T follicular helper cell (primary cell): ENCODE results near the gene CFAP46.
"Not testable (repeated sequence)": the region's sequence is repeated elsewhere in the genome, so short reads cannot be mapped to it uniquely, and the experiment has no call there.

Experiments used
- DNase-seq: peaks from one replicate; pipeline ENCODE4 v3.0.0-alpha.2; 2020; ENCODE audit warnings: low read depth

Gene CFAP46

GRCh38 chr10:132979491-132980425 lies 37.4 kb upstream of the CFAP46 start:
- DNase-seq = no peak

DNA sequence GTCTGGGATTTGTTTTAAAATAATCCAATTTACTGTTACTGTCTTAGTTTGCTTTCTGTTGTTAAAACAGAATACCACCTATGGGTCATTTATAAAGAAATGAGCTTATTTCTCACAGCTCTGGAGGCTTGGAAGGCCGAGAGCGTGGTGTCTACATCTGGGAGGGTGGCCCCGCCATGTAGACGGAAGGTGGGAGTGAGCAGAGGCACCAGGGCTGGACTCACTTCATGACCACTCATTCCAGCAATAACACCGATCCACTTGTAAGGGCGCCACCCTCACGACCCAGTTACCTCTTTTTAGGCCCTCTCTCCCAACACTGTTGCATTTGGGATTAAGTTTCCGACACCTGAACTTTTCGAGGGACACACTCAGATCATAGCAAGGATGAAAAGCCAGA lies 36.2 kb upstream of the CFAP46 start:
- no peak for DNase-seq

DNA sequence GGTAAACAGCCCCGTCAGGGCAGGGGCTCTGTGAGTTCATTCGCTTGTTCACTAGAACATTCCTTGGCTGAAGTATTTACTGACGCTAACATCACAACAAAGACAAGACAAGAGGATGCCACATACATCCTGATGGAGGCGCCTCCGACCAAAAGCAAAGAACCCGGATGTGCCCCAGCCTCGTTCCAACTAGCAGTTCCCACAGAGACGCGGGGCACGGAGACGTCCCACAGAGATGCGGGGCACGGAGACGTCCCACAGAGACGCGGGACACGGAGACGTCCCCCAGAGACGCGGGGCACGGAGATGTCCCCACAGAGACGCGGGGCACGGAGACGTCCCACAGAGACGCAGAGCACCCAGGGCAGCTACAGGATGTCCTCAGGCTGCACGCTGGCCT lies 35.4 kb upstream of the CFAP46 start:
- DNase-seq = no peak

DNA sequence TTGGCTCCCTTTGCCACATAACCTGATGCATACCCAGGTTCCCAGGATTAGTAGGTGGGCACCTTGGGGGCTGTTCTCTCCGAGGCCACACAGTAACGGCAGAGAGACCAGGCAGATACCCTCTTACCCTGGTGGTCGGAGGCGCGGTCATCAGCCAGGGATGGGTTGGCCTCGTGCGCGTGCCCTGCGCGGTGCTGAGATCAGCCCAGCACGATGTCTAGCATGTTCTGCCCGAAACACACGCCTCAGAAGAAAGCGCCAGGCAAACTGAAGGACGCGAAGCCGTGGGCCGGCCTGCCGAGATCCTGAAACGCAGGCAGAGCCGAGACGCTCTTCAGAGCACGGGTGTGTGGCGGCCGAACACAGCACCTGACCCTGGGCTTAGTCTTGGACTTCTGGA lies 34.7 kb upstream of the CFAP46 start:
- no peak for DNase-seq

- DNase-seq = no peak
These were observed 33.7 kb upstream of the CFAP46 start for GRCh38 chr10:132975831-132976682.

DNA sequence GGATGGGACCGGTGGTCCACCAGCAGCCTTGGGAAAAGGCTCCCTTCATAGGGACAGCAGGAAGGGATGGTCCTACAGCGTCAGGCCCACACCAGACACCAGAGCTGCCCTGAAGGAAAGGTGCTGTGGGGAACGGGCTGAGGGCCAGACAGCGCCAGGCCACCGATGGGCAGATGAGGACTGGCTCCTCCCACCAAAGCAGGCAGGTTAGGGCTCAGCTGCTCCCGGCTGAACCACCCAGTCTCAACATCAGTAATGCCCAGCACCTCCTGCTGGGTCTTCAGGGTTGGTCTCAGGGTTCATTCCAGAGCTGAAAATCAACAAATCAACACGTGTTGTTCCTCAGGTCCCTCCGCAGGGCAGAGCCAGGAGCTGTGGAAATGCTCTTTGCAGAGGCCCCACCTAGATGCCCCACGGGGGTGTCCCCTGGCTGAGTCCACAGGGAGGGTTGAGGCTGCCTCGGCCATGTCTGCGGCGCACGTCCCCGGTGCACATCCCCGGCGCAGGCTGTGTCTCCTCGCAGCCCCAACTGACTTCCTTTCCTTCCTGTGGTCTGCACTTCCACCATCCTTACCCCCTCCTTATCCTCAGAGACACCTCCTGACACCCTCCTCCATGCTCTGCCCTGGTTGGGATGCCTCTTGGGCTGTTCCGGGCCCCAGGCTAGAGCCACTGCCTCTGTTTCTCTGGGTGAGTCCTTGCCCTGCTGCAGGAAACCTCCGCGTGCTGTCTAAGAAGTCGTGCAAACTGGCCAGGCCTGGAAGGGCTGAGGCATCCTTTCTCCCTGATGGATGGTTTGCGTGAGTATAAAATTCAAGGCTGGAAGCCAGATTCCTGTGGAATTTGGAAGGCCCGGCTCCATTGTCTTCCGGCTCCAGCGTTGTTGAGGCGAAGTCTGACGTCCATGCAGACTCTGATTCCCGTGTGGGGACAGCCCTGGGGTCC lies 32.8 kb upstream of the CFAP46 start:
- no peak for DNase-seq

GRCh38 chr10:132974249-132974796 lies 32.0 kb upstream of the CFAP46 start:
- no peak for DNase-seq

GRCh38 chr10:132973903-132974241 lies 31.5 kb upstream of the CFAP46 start:
- no peak for DNase-seq

DNA sequence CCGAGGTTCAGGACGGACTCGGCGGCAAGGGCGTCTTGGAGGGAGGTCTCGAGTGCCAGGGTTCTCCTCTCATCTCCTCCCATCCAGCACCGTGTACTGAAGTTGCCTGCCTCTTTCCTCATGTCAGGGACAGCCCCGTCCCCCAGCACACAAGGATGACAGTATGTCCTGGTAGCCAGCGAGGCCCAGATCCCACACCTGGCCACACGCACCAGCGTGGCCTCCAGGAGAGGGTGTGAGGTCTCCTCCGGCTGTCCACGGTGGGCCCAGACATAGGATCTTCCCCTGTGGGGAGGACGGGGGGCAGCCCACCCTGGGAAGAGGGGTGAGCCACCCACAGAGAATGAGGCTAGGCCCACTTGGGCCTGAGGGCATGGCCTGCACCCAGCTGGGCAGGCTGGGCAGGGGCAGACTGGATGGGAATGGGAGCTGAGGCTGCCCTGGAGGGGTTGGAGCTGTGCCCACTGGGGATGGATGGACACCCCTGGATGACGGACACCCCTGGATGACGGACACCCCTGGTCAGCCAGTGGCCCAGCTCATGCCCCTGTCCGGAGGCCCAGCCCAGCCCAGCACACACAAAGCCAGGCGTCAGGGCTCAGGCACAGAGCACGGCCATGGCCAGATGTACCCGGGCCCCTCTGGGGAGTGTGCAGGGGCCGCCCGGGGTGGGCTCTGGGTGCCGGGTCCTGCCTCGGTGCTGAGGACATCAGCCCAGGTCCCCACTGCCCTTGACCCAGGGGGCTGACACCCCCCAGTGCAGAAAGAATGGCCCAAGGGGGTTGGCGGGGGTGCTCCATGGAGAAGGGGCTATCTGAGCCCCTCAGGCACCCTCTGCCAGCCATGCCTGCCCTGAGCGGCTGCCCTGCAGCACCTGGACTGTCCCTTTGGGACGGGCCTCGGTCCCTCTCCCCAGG lies 30.9 kb upstream of the CFAP46 start:
- no peak for DNase-seq

DNA sequence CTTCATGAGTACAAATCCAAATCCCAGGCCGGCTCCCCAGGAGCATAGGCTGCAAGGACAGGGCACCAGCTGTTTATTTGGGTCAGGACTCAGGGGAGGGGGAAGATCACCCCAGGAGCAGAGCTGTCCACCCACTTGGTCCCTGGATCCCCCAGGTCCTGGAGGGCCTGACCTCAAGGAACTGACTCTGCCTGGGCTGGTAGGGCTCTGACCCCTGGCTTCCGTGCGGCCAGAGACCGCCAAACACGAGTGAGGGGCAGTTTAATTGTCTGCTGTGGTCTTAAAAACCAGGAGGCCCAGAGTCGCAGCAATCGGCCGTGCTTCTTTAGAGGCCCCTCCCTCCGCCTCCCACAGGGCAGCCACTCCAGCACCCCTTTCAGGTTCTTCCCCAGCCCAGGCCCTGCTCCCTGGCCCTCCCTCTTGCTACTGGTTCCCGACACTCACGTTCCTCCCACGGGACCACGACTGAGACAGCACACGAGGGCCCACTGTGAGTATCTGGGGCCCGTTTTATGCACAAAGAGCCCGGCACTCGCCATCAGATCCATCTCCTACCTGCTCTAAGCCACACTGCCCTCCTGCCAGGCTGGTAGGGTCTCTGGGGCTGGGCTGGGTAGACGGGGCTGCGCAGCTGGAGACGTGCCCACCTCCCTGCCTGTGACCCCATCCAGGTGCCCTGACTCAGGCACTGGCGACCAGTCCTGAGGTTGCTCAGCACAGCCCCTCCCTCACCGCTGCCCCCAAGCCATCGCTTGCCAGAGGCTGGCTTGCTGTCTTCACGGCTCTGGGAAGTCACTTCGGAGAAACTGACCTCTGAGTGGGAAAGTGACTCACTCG lies 30.0 kb upstream of the CFAP46 start:
- no peak for DNase-seq

DNA sequence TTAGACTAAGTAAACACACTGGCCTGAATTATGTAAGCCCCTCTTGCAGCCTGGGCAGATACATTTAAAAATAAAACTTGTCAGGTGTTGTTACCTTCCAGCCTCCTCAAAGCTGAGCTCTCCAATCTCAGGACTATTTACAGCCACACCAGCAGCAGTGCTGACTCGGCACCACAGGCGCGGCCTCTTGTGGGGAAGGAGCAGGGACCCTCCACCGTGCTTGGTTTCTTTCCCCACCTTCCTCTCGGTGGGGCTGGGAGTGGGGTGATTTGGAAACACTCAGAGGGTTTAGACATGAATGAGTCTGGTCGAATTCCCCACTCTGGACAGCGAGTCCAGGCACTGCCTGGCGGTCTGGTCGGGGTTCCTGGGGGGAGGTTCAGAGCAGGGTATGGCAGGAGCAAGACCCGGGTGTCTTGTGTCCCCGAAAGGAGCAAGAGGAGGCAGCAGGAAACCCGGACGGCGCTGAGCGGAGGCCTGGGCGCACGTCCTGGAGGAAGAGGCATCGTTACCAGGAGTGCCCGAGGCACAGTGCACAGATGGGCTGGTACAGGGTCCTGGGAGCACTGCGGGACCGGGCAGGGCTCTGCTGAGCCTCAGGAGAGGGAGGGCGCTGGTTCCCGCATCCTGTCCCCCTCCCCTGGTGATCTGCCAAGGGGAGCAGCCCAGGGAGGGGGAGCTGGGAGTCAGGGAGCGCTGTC lies 29.2 kb upstream of the CFAP46 start:
- DNase-seq = no peak

DNA sequence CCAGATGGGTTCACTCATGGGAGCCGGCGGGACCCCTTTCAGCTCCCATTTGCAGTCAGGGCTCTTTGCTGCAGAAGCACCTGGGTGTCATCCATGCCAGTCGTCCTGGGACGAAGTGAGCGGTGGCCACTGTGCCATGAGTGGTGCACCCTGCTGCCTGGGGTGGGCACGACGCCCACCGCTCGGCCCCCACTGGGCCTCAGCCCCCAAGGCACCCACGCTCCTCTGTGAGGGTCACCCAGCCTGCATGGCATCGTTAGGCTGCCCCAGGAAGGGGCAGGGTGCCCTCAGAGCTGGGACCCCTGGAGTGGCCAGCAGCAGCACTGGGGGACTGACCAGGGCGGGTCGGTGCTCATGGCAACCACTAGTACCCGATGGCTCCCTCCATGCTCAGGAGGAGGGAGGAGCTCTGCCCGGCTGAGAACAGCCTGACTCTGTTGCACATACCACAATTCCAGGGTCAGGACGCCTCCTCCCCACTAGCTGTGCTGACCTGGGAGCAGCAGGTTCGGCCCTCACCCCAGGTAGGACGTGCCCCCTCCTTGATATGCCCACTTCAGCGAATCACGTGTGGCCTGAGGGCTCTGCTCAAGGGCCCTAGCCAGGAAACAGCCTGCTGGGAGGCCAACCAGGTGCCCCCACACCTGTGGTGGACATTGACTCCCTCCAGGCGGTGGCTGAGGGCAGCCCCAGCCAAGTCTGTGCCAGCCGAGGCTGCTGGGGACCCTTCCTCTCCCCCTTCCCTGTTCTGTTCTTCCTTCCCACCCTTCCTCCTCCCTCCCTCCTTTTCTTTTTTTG lies 28.5 kb upstream of the CFAP46 start:
- no peak for DNase-seq

GRCh38 chr10:132967540-132967939 lies 25.2 kb upstream of the CFAP46 start:
- no peak for DNase-seq

GRCh38 chr10:132965411-132966057 lies 23.2 kb upstream of the CFAP46 start:
- DNase-seq = no peak

- not testable (repeated sequence) for DNase-seq
These were observed 22.5 kb upstream of the CFAP46 start for GRCh38 chr10:132964707-132965410.

GRCh38 chr10:132964231-132964630 lies 21.9 kb upstream of the CFAP46 start:
- no peak for DNase-seq

DNA sequence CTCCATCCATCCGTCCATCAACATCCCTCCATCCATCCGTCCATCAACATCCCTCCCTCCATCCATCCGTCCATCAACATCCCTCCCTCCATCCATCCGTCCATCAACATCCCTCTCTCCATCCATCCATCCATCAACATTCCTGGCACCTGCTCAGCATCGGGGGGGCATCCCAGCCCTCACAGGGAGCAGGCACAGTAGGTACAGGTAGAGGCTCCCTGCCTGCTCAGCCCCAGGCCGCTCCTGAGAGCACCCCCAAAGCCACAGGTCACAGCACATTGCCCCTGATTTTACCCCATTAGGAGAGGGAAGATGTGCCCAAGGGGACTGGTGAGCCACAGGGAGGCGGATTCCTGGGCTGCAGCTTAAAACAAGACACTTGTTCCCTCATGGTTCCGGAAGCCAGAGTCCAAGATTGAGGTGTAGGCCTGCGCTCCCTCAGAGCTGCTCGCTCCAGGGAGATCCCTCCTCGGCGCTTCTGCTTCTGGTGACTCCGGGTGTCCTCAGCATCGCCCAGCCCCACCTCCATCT lies 21.1 kb upstream of the CFAP46 start:
- DNase-seq = no peak
